ENCODE results near the gene CCDC91.

- no peak for TF ChIP-seq CTCF (conservative IDR thresholded peaks at IDR 0.05 in 1 of 2, IDR thresholded peaks at IDR 0.05 in 1 of 2; ENCODE audit: low read depth in 1 of 2, low read length in 2 of 2)
- TF ChIP-seq EZH2 (IDR thresholded peaks at IDR 0.05; ENCODE audit: low read length, missing control alignments), result no peak
Observed at GRCh38 chr12:28570811-28571210, 380.6 kb downstream of the CCDC91 start.

Measured in fibroblast of lung (primary cell).